AML-193 (cell line): ENCODE results near the gene ADGRL1.
"Not testable (repeated sequence)": the region's sequence is repeated elsewhere in the genome, so short reads cannot be mapped to it uniquely, and the experiment has no call there.

ENCODE experiments used
- DNase-seq, 2 experiments: peaks; one replicate each; lab custom pipeline; 2025; lab: John Stamatoyannopoulos, UW

Gene ADGRL1

GRCh38 chr19:14205452-14206287 lies at the start of gene ADGRL1:
Gene ADGRL1, minus strand, starts transcription at chr19:14206169. Its CDS starts 22,567 bp downstream, at chr19:14183602.
- not testable (repeated sequence) for DNase-seq

GRCh38 chr19:14255316-14255715 lies 49.3 kb upstream of the ADGRL1 start:
- not testable (repeated sequence) for DNase-seq

- DNase-seq = not testable (repeated sequence)
Measured at GRCh38 chr19:14253822-14254599, 48.0 kb upstream of the ADGRL1 start.

GRCh38 chr19:14252136-14252535 lies 46.2 kb upstream of the ADGRL1 start:
- DNase-seq = not testable (repeated sequence)

GRCh38 chr19:14250870-14251269 lies 44.9 kb upstream of the ADGRL1 start:
- DNase-seq = no peak

- DNase-seq = not testable (repeated sequence)
Measured at GRCh38 chr19:14250315-14250714, 44.3 kb upstream of the ADGRL1 start.

- DNase-seq = not testable (repeated sequence)
Measured at GRCh38 chr19:14249891-14250290, 43.9 kb upstream of the ADGRL1 start.

- DNase-seq = not testable (repeated sequence)
Measured at GRCh38 chr19:14249012-14249754, 43.2 kb upstream of the ADGRL1 start.

- no peak for DNase-seq
Measured at GRCh38 chr19:14248578-14249011, 42.6 kb upstream of the ADGRL1 start.

- not testable (repeated sequence) for DNase-seq
Measured at GRCh38 chr19:14247548-14248471, 41.8 kb upstream of the ADGRL1 start.

GRCh38 chr19:14247205-14247547 lies 41.2 kb upstream of the ADGRL1 start:
- DNase-seq = not testable (repeated sequence)

- not testable (repeated sequence) for DNase-seq
Measured at GRCh38 chr19:14244393-14244792, 38.4 kb upstream of the ADGRL1 start.

- DNase-seq = not testable (repeated sequence)
Measured at GRCh38 chr19:14243718-14244117, 37.7 kb upstream of the ADGRL1 start.

- DNase-seq = no peak
Measured at GRCh38 chr19:14237014-14237941, 31.3 kb upstream of the ADGRL1 start.

- not testable (repeated sequence) for DNase-seq
Measured at GRCh38 chr19:14232945-14233344, 27.0 kb upstream of the ADGRL1 start.

- not testable (repeated sequence) for DNase-seq
Measured at GRCh38 chr19:14228446-14229071, 22.6 kb upstream of the ADGRL1 start.

- not testable (repeated sequence) for DNase-seq
Measured at GRCh38 chr19:14226498-14226897, 20.5 kb upstream of the ADGRL1 start.

GRCh38 chr19:14222886-14223285 lies 16.9 kb upstream of the ADGRL1 start:
- no peak for DNase-seq

- not testable (repeated sequence) for DNase-seq
Measured at GRCh38 chr19:14221345-14221744, 15.4 kb upstream of the ADGRL1 start.
